HG02840 (cell line): ENCODE measurements around the gene CPLANE1.
A peak's percentile ranks its signal among the peaks of the same experiment; 100 is the strongest.
"Not testable (repeated sequence)": the region's sequence is repeated elsewhere in the genome, so short reads cannot be mapped to it uniquely, and the experiment has no call there.

ENCODE experiments used
- ATAC-seq: cut with Tn5 transposase; IDR thresholded peaks from one replicate; pipeline ENCODE4 v1.9.1; 2021; ENCODE audit warnings: mild to moderate bottlenecking, moderate library complexity, moderate number of reproducible peaks; ENCODE audit not compliant: unreplicated experiment, low FRiP score

The CPLANE1 gene

GRCh38 chr5:37211661-37212060 lies 37.5 kb downstream of the CPLANE1 start:
- no peak for ATAC-seq

DNA sequence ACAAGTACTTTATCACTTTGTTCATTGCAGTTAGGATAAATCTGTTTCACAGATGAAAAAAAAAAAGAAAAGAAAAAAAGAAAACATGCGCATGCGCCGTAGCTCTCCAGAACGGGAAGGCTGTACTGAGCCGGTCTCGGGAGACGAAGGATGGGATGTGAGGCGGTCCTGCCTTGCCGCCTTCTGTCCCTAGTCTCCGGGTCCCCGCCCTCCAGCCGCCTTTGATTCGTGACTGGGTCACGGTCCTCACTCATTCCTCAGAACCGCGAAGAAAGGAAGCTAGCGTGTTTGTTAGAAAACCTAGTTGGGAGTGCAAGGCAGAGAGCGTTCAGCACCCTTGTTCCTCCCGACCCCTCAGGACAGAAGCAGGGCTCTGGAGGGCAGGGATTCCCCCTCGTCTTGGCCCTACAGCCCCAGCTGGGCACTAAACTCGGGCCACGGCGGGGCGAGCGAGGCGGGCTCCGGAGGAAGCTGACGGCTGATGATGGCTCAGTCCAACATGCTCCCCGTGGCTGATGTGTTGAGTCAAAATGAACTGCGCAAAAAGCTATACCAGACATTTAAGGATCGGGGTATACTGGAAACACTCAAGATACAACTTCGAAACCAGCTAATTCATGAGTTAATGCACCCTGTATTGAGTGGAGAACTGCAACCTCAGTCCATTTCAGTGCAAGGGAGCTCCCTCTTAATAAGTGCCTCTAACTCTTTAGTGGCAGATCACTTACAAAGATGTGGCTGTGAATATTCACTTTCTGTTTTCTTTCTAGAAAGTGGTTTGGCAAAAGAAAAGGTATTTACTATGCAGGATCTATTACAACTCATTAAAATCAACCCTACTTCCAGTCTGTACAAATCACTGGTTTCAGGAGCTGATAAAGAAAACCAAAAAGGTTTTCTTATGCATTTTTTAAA lies 40.0 kb downstream of the CPLANE1 start:
- ATAC-seq, result no peak

GRCh38 chr5:37207802-37208201 lies 41.4 kb downstream of the CPLANE1 start:
- ATAC-seq, result no peak

- ATAC-seq, result no peak
Measured at GRCh38 chr5:37206736-37207135, 42.4 kb downstream of the CPLANE1 start.

DNA sequence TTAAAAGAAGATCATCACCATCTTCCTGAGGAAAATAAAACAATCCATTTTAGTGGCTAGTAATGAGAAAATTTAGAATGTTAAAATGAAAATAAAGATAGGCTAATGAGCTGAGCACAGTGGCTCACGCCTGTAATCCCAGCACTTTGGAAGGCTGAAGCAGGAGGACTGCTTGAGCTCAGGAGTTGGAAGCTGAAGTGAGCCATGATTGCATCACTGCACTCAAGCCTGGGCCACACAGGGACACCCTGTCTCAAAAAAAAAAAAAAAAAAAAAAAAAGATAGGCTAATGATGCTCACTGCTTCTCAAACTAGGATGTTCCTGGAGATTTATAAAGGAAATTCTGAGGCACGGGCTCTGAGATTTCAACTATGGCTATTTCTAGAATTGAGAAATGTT lies 50.3 kb downstream of the CPLANE1 start:
- no peak for ATAC-seq

DNA sequence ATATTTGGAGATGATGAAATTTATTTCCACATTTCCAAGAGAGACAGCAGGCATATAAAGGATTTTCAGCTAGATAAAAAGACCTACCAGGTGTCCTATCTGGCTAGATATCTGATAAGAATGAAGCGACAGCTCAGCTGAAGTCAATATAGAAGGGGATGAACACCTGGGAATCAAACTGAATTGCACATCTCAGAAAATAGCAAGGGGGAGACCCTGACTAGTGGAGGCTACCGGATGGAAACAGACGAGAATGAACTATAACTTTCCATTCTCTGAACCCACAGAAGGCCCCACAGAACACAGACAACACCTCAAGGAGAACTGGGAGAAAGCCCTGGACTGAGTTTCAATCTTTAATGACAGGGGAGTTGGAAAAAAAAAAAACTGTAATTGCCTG lies 51.1 kb downstream of the CPLANE1 start:
- ATAC-seq, result no peak

DNA sequence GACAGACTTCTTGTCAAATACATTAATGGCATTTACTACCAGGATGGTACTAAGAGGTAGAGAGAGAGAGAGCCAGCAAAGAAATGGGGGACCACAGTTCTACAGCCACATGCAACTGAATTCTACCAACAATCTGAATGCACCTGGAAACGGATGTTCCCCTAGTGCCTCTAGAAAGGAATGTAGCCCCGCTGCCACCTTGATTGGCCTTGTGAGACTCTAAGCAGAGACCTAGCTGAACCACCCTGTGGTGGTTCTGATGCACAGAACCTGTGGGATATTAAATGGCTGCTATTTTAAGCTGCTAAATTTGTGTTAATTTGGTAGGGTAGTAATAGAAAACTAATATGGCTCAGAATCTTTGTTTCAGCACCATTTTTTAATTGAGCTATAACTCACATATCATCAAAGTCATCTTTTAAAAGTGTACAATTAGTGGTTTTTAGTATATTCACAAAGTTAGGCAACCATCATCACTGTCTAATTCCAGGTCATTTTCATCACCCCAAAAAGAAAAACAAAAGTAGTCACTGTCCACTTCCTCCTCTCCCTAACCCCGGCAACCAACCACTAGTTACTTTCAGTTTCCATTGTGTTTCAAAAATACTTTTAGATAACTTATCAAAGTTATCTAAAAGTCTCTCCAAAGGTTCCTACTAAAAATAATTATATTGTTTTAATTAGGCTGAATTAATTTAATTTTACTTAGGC lies 51.7 kb downstream of the CPLANE1 start:
- ATAC-seq, result peak; percentile 65

DNA sequence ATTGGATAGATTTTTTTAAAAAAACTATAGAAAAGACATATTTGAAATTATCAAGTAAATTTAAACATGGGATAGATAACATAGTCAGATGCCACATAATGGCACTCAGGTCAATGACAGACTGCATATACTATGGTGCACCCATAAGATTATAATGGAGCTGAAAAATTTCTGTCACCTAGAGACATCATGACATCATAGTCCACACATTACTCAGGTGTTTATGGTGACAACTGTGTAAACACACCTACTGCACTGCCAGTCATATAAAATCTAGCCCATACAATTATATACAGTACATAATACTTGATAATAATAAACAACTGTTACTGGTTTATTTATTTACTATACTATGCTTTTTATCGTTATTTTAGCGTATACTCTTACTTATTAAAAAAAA lies 58.6 kb downstream of the CPLANE1 start:
- no peak for ATAC-seq

GRCh38 chr5:37189355-37189754 lies 59.8 kb downstream of the CPLANE1 start:
- ATAC-seq, result no peak

- no peak for ATAC-seq
Measured at GRCh38 chr5:37187465-37187977, 61.7 kb downstream of the CPLANE1 start.

DNA sequence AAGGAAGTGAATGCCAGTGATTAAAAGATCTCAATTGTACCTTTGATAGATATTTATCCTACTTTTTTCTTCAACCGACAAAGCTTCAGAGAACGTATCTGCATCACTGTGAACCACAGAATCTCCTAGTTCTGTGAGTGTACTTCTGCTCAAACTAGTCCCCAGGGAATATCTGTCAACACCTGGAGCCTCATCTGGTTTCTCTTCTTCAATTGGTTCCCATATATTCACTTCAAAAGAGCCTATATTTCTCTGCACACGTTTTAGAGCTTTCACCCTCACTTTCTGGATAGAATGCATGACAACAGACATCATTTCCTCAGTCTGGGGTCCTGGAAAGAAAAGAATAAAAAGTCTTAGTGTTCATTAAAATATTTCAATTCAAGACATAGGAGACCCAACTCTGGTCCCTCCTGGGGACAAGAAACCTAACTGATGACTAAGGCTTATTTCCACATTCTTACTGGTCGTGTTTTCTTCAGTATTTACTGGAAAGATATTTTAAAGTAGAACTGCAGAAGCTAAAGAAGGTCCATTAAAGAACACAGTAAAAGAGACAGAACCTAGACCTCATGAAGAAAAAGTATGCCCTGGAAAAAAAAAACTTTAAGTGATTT lies 64.3 kb downstream of the CPLANE1 start:
- ATAC-seq, result peak; percentile 78

GRCh38 chr5:37182667-37183066 lies 66.5 kb downstream of the CPLANE1 start:
- ATAC-seq, result no peak

- no peak for ATAC-seq
Measured at GRCh38 chr5:37174928-37175327, 74.2 kb downstream of the CPLANE1 start.

- ATAC-seq, result no peak
Measured at GRCh38 chr5:37172957-37173356, 76.2 kb downstream of the CPLANE1 start.

DNA sequence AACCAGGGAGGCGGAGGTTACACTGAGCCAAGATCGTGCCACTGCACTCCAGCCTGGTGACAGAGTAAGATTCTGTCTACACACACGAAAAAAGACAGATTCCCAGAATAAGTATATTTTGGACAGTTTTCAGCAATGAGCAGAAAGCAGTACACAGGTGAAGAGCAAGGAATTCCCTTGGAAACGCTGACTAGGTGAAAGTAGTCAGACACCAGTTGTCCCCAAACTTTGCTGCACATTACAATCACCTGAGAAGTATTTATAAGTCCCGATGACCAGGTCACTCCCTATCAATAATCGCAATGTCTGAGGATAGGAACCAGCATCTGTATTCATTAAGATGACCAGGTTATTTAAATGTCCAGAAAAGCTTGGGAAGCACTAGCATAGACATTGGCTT lies 78.3 kb downstream of the CPLANE1 start:
- no peak for ATAC-seq

GRCh38 chr5:37166197-37166596 lies 83.0 kb downstream of the CPLANE1 start:
- no peak for ATAC-seq

GRCh38 chr5:37165761-37166160 lies 83.4 kb downstream of the CPLANE1 start:
- no peak for ATAC-seq

DNA sequence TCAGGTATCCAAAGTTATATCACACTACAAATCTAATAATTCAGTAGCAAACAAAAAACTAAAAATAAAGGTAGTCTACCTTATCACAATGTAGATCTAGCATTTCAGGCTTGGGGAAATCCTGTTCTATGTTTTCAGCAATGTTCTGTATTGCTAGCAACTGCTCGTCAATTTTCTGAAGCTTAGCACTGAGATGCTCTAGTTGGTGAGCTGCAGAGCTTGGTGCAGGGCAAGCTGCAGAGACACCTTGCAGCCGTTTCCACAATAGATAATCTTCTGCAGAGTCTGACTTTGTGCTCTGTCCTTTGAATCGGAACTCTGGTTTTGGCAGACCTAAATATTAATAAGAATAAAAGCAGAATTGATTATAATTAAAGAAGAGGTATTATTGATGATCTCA lies 95.5 kb downstream of the CPLANE1 start:
- ATAC-seq, result no peak

DNA sequence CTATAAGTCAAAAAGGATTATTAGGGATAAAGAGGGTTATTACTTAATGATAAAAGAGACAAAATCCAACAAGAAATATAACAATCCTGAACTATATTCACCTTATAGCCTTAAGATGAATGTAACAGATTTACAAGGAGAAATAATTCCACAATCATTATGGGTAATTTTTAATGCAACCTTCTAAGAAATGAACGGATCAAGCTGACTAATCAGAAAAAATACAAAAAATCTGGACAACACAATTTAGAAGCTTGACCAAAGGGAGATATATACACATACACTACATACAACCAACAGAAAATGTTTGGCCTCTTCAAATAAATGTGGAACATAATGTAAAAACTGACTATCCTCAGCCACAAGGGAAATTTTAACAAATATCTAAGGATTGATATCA lies 102.3 kb downstream of the CPLANE1 start:
- no peak for ATAC-seq

- ATAC-seq, result no peak
Measured at GRCh38 chr5:37136694-37137093, 112.5 kb downstream of the CPLANE1 start.

- ATAC-seq, result not testable (repeated sequence)
Measured at GRCh38 chr5:37135312-37135711, 113.9 kb downstream of the CPLANE1 start.
